Breast epithelium (tissue), 3 donors: ENCODE measurements around the gene OR56A4.

Experiments
- POLR2A ChIP-seq: fragments of 450-650 bp; IDR thresholded peaks from one replicate; pipeline ENCODE4 v1.6.1; 2016; ENCODE audit warnings: antibody characterized with exemption, mild to moderate bottlenecking, moderate library complexity
- POLR2AphosphoS5 ChIP-seq, 3 donors: sonication (generic); formaldehyde crosslinking; IDR thresholded peaks; one replicate each; pipeline ENCODE4 v1.6.1; 2017; ENCODE audit warnings: antibody characterized with exemption in 3 of 3
- TF ChIP-seq, protein P1 (sequence below), 3 donors: fragments of 450-650 bp; IDR thresholded peaks; one replicate each; pipeline ENCODE4 v1.5.1; 2016 to 2017; ENCODE audit warnings: antibody characterized with exemption in 3 of 3, mild to moderate bottlenecking in 3 of 3, moderate library complexity in 3 of 3

DNA sequence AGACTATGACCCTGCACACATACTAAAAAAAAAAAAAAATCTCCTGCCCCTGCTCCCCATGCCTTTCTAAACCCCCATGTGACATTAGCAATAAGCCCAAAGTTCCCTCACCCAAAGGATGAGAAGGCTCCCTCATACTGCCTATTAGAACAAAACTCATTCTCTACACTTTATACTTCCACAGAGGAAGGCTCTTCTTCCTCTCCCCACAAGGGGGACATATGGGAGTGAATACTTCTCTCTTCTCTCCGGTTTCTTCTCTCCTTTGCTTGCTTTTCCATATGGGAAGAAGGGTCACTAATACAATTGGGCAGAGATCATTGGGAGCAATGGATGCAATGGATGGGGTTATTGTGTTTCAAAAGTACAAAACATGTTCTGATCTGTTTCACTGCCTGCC, 23.3 kb downstream of the OR56A4 start:
- TF ChIP-seq POLR2A (no peak), POLR2AphosphoS5 (IDR thresholded peaks at IDR 0.05) (no peak)
- TF ChIP-seq, protein P1, sequence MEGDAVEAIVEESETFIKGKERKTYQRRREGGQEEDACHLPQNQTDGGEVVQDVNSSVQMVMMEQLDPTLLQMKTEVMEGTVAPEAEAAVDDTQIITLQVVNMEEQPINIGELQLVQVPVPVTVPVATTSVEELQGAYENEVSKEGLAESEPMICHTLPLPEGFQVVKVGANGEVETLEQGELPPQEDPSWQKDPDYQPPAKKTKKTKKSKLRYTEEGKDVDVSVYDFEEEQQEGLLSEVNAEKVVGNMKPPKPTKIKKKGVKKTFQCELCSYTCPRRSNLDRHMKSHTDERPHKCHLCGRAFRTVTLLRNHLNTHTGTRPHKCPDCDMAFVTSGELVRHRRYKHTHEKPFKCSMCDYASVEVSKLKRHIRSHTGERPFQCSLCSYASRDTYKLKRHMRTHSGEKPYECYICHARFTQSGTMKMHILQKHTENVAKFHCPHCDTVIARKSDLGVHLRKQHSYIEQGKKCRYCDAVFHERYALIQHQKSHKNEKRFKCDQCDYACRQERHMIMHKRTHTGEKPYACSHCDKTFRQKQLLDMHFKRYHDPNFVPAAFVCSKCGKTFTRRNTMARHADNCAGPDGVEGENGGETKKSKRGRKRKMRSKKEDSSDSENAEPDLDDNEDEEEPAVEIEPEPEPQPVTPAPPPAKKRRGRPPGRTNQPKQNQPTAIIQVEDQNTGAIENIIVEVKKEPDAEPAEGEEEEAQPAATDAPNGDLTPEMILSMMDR (IDR thresholded peaks at IDR 0.05), result no peak
